Umbilical cord (tissue), 2 donors: ENCODE results near the gene LIMS1. TPM values are rescaled to one million over a fixed set of nuclear protein-coding genes. Genes with fewer than 3 reads are reported as not detected.
"Not testable (repeated sequence)": the region's sequence is repeated elsewhere in the genome, so short reads cannot be mapped to it uniquely, and the experiment has no call there.

Experiments
- DNase-seq: peaks from one replicate; pipeline ENCODE4 v3.0.0-alpha.2; 2015; ENCODE audit warnings: low spot score
- total RNA-seq: library from RNA; depleted of rRNA; stranded (reverse); fragments of >200 nt; gene quantifications from one replicate; pipeline ENCODE4 v1.2.3, GENCODE V29; 2014; ENCODE audit warnings: low replicate concordance; ENCODE audit not compliant: insufficient read depth

LIMS1 gene
- total RNA-seq, 1 donor from 2014 or later = 170 TPM

- DNase-seq = not testable (repeated sequence)
Measured at GRCh38 chr2:108726048-108726447, 191.8 kb downstream of the LIMS1 start.

GRCh38 chr2:108734656-108735055 lies 200.4 kb downstream of the LIMS1 start:
- not testable (repeated sequence) for DNase-seq

Other genes starting within 250 kb of the LIMS1 start
- gene SULT1C2, start 245.6 kb upstream of the LIMS1 start, total RNA-seq = 6.5 TPM
- gene SULT1C4, start 156.5 kb upstream of the LIMS1 start, total RNA-seq = 17.1 TPM
- 75.6 TPM for gene GCC2, start 85.3 kb upstream of the LIMS1 start, total RNA-seq
- gene RANBP2, start 185.0 kb downstream of the LIMS1 start, total RNA-seq = 91.7 TPM